Pancreas (tissue), 10 donors: Measurements from ENCODE around the gene SEZ6L. TPM values are rescaled to one million over a fixed set of nuclear protein-coding genes. Genes with fewer than 3 reads are reported as not detected.

Experiments used
- ATAC-seq, 4 donors: fragments of 200-7000 bp; cut with Tn5 transposase; one replicate each; pipeline versions ENCODE4 v1.8.0 to v1.9.1; 2020; ENCODE audit warnings: mild to moderate bottlenecking in 4 of 4, moderate library complexity in 4 of 4
- DNase-seq, 6 donors: peaks; one replicate each; pipeline ENCODE4 v3.0.0-alpha.2; 2020
- FAIRE-seq: peaks from 2 replicates; lab custom pipeline; 2012; peaks lifted over from hg19 to GRCh38; lab: Jason Lieb, UNC
- H3K27ac ChIP-seq, 4 donors: fragments of 200-600 bp; sonication (generic); 1 replicate in 3 of 4; 2 replicates in 1 of 4; pipeline versions ENCODE4 v1.5.0 to v1.8.0; 2020
- H3K27me3 ChIP-seq, 4 donors: fragments of 200-600 bp; one replicate each; pipeline ENCODE4 v1.8.0; 2021
- H3K36me3 ChIP-seq, 3 donors: fragments of 200-600 bp; sonication (generic) in 1 of 3; one replicate each; pipeline versions ENCODE4 v1.5.0 to v1.8.0; 2020 to 2021
- H3K4me1 ChIP-seq, 3 donors: fragments of 200-600 bp; one replicate each; pipeline ENCODE4 v1.8.0; 2021
- H3K4me3 ChIP-seq, 4 donors: fragments of 200-600 bp; sonication (generic) in 2 of 4; one replicate each; pipeline versions ENCODE4 v1.5.0 to v1.8.0; 2020 to 2021
- H3K9me3 ChIP-seq, 4 donors: fragments of 200-600 bp; one replicate each; pipeline ENCODE4 v1.8.0; 2021
- WGBS, 2 donors: extraction: QIAGEN DNeasy Blood & Tissue Kit; methylation state at CpG; one replicate each; pipeline ENCODE4 v1.1.7; 2013; 5-methylcytosine and 5-hydroxymethylcytosine counted together
- intact Hi-C, 3 donors: fragments of 100-400 bp; cut with DNase I; formaldehyde crosslinking; loops; one replicate each; pipeline versions ENCODE4 v1.11.1 to v1.14.2; 2022
- polyA plus RNA-seq, 2 donors: library from polyadenylated mRNA; stranded (reverse); fragments of 200-250 nt; gene quantifications; one replicate each; pipeline ENCODE4 v1.2.3, GENCODE V29; 2013
- total RNA-seq, 6 donors: library from RNA; stranded (reverse); fragmentation: NEBNext Ultra II Directional in 4 of 6; extraction: Animal tissue kit (Norgen Biotek cat#: 25700) in 4 of 6; gene quantifications; one replicate each; pipeline versions ENCODE4 v1.2.1 to v1.2.4, GENCODE V29; 2021 to 2023
- TF ChIP-seq, protein P1 (sequence below), 4 donors: fragments of 200-600 bp; sonication (generic) in 3 of 4; IDR thresholded peaks; one replicate each; pipeline versions ENCODE4 v1.5.0 to v1.8.0; 2021; ENCODE audit warnings: antibody characterized with exemption in 4 of 4
- donor health status: healthy with polysubstance abuse.
- donor health status: DM: no; HTN: no; CAD: no; lungs with moderate emphysema.
- donor health status: DM: no; HTN: no; CAD: no.
- donor health status: control.
- donor health status: control.
- donor health status: Bipolar disorder and iron deficiency.
- donor health status: DM: yes; HTN: yes; CAD: no.
- donor health status: DM: no; HTN: no; CAD: no.
- donor health status: DM: no; HTN: no; CAD: no.
- donor health status: DM: yes; HTN: yes; CAD: no.

The SEZ6L gene
- total and polyA plus RNA-seq, 8 donors = 0.32 to 6.6 (median 2.0) TPM

DNA sequence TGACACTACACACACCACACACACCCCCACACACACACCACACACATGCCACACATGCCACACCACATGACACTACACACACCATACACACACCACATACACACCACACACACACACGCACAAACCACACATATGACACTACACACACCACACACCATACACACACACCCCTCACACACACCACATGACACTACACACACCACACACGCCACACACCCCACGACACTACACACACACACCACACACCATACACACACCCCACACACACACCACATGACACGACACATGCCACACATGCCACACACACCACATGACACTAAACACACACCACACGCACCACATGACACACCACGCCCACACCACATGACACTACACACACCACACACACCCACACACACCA is 158.0 kb downstream of the SEZ6L start:
- no peak for ATAC-seq
- no peak for FAIRE-seq
- intact Hi-C loops = no loop called here

DNA sequence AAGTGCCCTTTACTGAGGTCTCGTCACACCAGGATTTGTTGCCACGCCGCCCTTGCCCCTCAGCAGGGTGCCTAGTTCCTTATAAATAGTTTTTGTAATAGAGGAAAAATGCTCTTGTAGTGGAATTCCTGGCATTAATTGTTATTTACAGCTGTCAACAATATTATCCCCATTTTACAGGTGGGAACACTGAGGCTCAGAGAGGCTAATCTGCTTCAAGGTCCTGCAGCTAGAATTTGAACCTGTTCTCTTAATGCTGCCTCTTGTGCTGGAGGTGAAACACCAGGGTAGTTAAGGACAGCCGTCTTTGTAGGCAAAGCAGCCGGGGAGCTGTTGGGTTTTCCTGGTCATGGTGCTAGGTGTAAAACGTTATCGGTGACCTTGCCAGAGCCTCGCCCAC is 159.0 kb downstream of the SEZ6L start:
- Histone ChIP-seq H3K9me3 (no peaks in the 10 kb centered on the region), H3K4me1 (no peaks in the 10 kb centered on the region), H3K27me3 (no peaks in the 10 kb centered on the region), H3K27ac (no peak overlapping the region), H3K36me3 (no peaks in the 10 kb centered on the region), H3K4me3 (no peak overlapping the region)
- no peak for DNase-seq
- FAIRE-seq = no peak
- WGBS, 2 donors = 62 to 66% methylated on average over 8 of the region's 8 CpGs
- TF ChIP-seq, protein P1, sequence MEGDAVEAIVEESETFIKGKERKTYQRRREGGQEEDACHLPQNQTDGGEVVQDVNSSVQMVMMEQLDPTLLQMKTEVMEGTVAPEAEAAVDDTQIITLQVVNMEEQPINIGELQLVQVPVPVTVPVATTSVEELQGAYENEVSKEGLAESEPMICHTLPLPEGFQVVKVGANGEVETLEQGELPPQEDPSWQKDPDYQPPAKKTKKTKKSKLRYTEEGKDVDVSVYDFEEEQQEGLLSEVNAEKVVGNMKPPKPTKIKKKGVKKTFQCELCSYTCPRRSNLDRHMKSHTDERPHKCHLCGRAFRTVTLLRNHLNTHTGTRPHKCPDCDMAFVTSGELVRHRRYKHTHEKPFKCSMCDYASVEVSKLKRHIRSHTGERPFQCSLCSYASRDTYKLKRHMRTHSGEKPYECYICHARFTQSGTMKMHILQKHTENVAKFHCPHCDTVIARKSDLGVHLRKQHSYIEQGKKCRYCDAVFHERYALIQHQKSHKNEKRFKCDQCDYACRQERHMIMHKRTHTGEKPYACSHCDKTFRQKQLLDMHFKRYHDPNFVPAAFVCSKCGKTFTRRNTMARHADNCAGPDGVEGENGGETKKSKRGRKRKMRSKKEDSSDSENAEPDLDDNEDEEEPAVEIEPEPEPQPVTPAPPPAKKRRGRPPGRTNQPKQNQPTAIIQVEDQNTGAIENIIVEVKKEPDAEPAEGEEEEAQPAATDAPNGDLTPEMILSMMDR (IDR thresholded peaks at IDR 0.05) = no peak
- ATAC-seq = no peak
- intact Hi-C loops = no loop called here

More for the DNA sequence above, 158.0 kb downstream of the SEZ6L start:
- Histone ChIP-seq H3K27ac (no peak overlapping the region), H3K9me3 (no peaks in the 10 kb centered on the region), H3K4me1 (no peaks in the 10 kb centered on the region), H3K27me3 (no peaks in the 10 kb centered on the region), H3K4me3 (no peak overlapping the region), H3K36me3 (no peaks in the 10 kb centered on the region)
- TF ChIP-seq, protein P1 (IDR thresholded peaks at IDR 0.05) = no peak
- WGBS, 2 donors = 68 to 80% methylated on average over 6 of the region's 6 CpGs
- no peak for DNase-seq

DNA sequence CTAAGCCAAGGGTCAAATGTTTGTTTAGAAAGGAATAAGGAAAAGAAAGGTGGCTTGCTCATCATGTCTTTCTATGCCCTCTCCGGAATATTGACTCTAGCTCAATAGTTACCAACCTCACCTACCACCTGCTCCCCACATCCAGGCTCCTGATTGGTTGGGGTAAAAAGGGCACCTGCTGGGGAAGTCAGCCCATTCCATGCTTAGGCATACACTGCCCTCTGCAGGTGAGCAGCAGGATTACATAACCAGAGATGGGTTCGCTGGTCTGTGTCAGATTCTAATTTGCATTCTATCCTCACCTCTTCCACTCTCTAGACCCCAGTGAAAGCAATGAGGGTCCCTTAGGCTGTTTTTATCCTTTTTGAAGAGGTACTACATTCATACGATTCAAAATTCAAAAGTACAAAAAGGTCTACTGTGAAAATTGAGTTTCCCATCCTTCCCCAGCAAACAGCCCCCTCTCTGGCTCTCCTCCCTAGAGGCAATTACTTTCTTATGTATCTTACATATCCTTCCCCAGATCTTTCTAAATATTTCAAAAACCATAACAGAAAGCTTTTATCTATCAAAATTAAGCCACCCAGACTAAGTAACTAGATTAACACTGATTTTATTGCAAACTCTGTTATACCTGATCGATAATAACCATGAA is 161.8 kb downstream of the SEZ6L start:
- ATAC-seq = peak; percentile 84 to 98 (median 95)
- DNase-seq = peak in 5 of 6 donors; percentile 33 to 62 (median 50)
- no peak overlapping the region for H3K27ac ChIP-seq
- TF ChIP-seq, protein P1 (IDR thresholded peaks at IDR 0.05) = peak; percentile 68 to 80 (median 74)
- intact Hi-C loops = no loop called here
- H3K36me3 ChIP-seq = no peaks in the 10 kb centered on the region
- no peaks in the 10 kb centered on the region for H3K27me3 ChIP-seq
- no peaks in the 10 kb centered on the region for H3K9me3 ChIP-seq
- no peak for FAIRE-seq
- 21 to 26% methylated on average over 4 of the region's 4 CpGs for WGBS, 2 donors
- H3K4me3 ChIP-seq = no peak overlapping the region
- no peaks in the 10 kb centered on the region for H3K4me1 ChIP-seq

DNA sequence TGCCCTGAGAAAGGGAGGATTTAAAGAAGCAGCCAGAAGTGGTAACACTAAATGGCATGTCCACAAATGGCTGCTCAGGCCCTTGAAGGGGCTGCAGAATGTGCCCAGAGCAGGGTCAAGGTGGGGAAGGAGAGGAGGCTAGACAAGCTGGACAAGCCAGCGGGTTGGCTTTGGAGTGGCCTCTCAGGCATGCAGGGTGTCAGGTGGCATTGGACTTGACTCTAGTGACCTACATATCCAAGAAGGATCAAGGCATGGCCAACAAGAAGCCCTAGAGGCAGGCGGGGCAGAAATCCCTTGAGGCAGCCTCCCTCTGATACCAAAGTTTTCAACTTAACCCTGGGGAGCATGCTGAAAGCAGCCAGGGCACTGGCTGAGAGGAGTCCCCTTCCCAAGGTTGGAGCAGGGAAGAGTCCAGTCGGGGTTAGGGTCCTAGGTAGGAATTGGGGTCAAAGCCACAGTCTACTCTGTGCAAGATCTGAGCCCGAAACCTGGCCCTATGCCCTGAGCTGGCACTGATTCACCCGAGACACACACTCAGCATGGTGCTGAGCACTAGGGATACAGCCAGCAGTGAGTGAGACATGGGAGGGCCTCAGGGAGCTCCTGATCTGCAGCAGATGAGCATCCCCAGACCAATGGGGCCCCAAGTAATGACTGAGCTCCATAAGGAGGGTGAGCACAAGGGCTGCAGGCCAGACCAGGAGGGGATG is 164.0 kb downstream of the SEZ6L start:
- Histone ChIP-seq H3K27ac (no peak overlapping the region), H3K36me3 (no peaks in the 10 kb centered on the region), H3K4me1 (no peaks in the 10 kb centered on the region), H3K4me3 (no peak overlapping the region), H3K27me3 (no peaks in the 10 kb centered on the region), H3K9me3 (no peaks in the 10 kb centered on the region)
- TF ChIP-seq, protein P1 (IDR thresholded peaks at IDR 0.05) = no peak
- no peak for ATAC-seq
- FAIRE-seq = no peak
- intact Hi-C loops = no loop called here
- WGBS, 2 donors = 39 to 47% methylated on average over 5 of the region's 5 CpGs
- no peak for DNase-seq

DNA sequence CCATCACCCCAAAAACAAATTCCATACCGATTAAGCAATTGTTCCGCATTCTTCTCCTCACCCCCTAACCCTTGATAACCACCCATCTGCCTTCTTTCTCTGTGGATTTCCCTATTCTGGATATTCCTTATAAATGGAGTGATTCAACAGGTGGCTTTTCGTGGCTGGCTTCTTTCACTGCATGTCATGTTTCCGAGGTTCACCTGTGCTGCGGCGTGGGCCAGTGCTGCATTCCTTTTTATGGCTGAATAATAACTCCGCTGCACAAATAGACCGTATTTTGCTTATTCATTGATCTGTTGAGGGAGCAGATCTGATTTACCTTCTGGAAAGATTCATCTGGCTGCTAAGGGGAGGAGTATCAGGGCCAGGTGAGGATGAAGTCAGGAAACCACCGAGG is 165.0 kb downstream of the SEZ6L start:
- TF ChIP-seq, protein P1 (IDR thresholded peaks at IDR 0.05) = no peak

More for the DNA sequence above, 165.0 kb downstream of the SEZ6L start:
- H3K27me3 ChIP-seq = no peaks in the 10 kb centered on the region
- no peaks in the 10 kb centered on the region for H3K9me3 ChIP-seq
- no peaks in the 10 kb centered on the region for H3K4me1 ChIP-seq
- DNase-seq = no peak
- no peak overlapping the region for H3K4me3 ChIP-seq
- intact Hi-C loops = no loop called here
- WGBS, 2 donors = 38 to 48% methylated on average over 9 of the region's 9 CpGs
- no peak for ATAC-seq
- FAIRE-seq = no peak
- no peak overlapping the region for H3K27ac ChIP-seq
- no peaks in the 10 kb centered on the region for H3K36me3 ChIP-seq
